Measurements from ENCODE around the gene RHD. TPM values are rescaled to one million over a fixed set of nuclear protein-coding genes. Genes with fewer than 3 reads are reported as not detected.
"Not testable (repeated sequence)": the region's sequence is repeated elsewhere in the genome, so short reads cannot be mapped to it uniquely, and the experiment has no call there.

RHD gene
- not detected in 2 replicates for total RNA-seq (2014; rRNA removed; shearing (Covaris generic))
- not detected in 2 replicates for total RNA-seq (2022)
- Bru-seq, nascent RNA: percentile 1 among the genes with signal in this experiment
- BruChase-seq, experiment 1, labeled RNA remaining after a 6-hour chase: percentile 4 among the genes with signal in this experiment
- percentile 1 among the genes with signal in this experiment for BruChase-seq, experiment 2, labeled RNA remaining after a 2-hour chase
- long read RNA-seq, partial matches to known transcripts: 0 of 11 reads
- long read RNA-seq, other reads (novel, unspliced or antisense): 11 of 11 reads

- not testable (repeated sequence) for BruUV-seq (replicated peaks)
Observed at GRCh38 chr1:25272238-25272637, at the start of gene RHD. RHD (plus strand) TSS chr1:25272509; CDS start chr1:25272548, 39 bp downstream.

GRCh38 chr1:25222606-25223005 lies 49.7 kb upstream of the RHD start:
- Histone ChIP-seq H3K9me3 (ENCODE audit: low read length) (no peaks in the 10 kb centered on the region), H3K27ac (ENCODE audit: low read depth, low read length, poor library complexity, severe bottlenecking) (no peak overlapping the region), H3K79me2 (ENCODE audit: insufficient read depth, low read depth, low read length) (no peaks in the 10 kb centered on the region), H3K4me1 (ENCODE audit: insufficient read depth, low read length, poor library complexity, severe bottlenecking) (no peaks in the 10 kb centered on the region), H3K4me3 (ENCODE audit: low read depth, low read length, poor library complexity, severe bottlenecking) (no peak overlapping the region), H4K20me1 (ENCODE audit: insufficient read depth, low read length) (no peaks in the 10 kb centered on the region), H3K36me3 (ENCODE audit: insufficient read depth, low read length) (peaks cover 65% of the 10 kb centered on the region), H3K4me2 (ENCODE audit: low read length) (no peak overlapping the region), H3K9me2 (ENCODE audit: insufficient read depth, low read length) (no peaks in the 10 kb centered on the region), H2AFZ (ENCODE audit: low read length) (no peak overlapping the region)
- intact Hi-C loops (cut with micrococcal nuclease; ENCODE audit: unreplicated experiment): no loop called here
- TF ChIP-seq EZH2phosphoT487 (IDR thresholded peaks at IDR 0.05; ENCODE audit: borderline replicate concordance, low read depth, low read length): no peak
- TF ChIP-seq CTCF (conservative IDR thresholded peaks at IDR 0.05; ENCODE audit: low read length): no peak
- no TSS peak for BruUV-seq (replicated peaks)
- POLR2A ChIA-PET: no interaction called here
- DNase-seq (ENCODE audit: low spot score): no peak
- CTCF ChIA-PET (ENCODE audit: unreplicated experiment): no interaction called here

More at GRCh38 chr1:25272238-25272637, at the start of gene RHD:
- POLR2A ChIA-PET; CTCF ChIA-PET (ENCODE audit: unreplicated experiment); H4K20me1 ChIP-seq (ENCODE audit: insufficient read depth, low read length); H3K4me3 ChIP-seq (ENCODE audit: low read depth, low read length, poor library complexity, severe bottlenecking); H3K27ac ChIP-seq (ENCODE audit: low read depth, low read length, poor library complexity, severe bottlenecking); intact Hi-C loops (cut with micrococcal nuclease; ENCODE audit: unreplicated experiment); H3K4me2 ChIP-seq (ENCODE audit: low read length); H3K9me3 ChIP-seq (ENCODE audit: low read length); H3K79me2 ChIP-seq (ENCODE audit: insufficient read depth, low read depth, low read length); H2AFZ ChIP-seq (ENCODE audit: low read length); DNase-seq (ENCODE audit: low spot score); H3K9me2 ChIP-seq (ENCODE audit: insufficient read depth, low read length); H3K36me3 ChIP-seq (ENCODE audit: insufficient read depth, low read length); H3K4me1 ChIP-seq (ENCODE audit: insufficient read depth, low read length, poor library complexity, severe bottlenecking): not testable (repeated sequence)

GRCh38 chr1:25223471-25223870 lies 48.8 kb upstream of the RHD start:
- no TSS peak for BruUV-seq (replicated peaks)
- ChIA-PET CTCF (ENCODE audit: unreplicated experiment) (no interaction called here), POLR2A (no interaction called here)
- Histone ChIP-seq H3K36me3 (ENCODE audit: insufficient read depth, low read length) (peaks cover 73% of the 10 kb centered on the region), H3K4me2 (ENCODE audit: low read length) (no peak overlapping the region), H3K79me2 (ENCODE audit: insufficient read depth, low read depth, low read length) (no peaks in the 10 kb centered on the region), H2AFZ (ENCODE audit: low read length) (no peak overlapping the region), H3K4me1 (ENCODE audit: insufficient read depth, low read length, poor library complexity, severe bottlenecking) (no peaks in the 10 kb centered on the region), H3K27ac (ENCODE audit: low read depth, low read length, poor library complexity, severe bottlenecking) (no peak overlapping the region), H4K20me1 (ENCODE audit: insufficient read depth, low read length) (no peaks in the 10 kb centered on the region), H3K4me3 (ENCODE audit: low read depth, low read length, poor library complexity, severe bottlenecking) (no peak overlapping the region), H3K9me2 (ENCODE audit: insufficient read depth, low read length) (no peaks in the 10 kb centered on the region), H3K9me3 (ENCODE audit: low read length) (no peaks in the 10 kb centered on the region)
- TF ChIP-seq CTCF (conservative IDR thresholded peaks at IDR 0.05; ENCODE audit: low read length) (no peak), EZH2phosphoT487 (IDR thresholded peaks at IDR 0.05; ENCODE audit: borderline replicate concordance, low read depth, low read length) (no peak)
- intact Hi-C loops (cut with micrococcal nuclease; ENCODE audit: unreplicated experiment): no loop called here
- no peak for DNase-seq (ENCODE audit: low spot score)
